MM.1S (cell line): ENCODE results near the gene TMEM168.

Experiments used
- DNase-seq: peaks from one replicate; pipeline ENCODE4 v3.0.0-alpha.2; 2015
- H2AFZ ChIP-seq: fragments of 300-600 bp; sonication (generic); 2 replicates; pipeline ENCODE4 v1.6.0; 2016; ENCODE audit warnings: antibody characterized with exemption, low read length
- H3F3A ChIP-seq: fragments of 300-600 bp; sonication (generic); 2 replicates; pipeline ENCODE4 v1.6.1; 2016; ENCODE audit warnings: mild to moderate bottlenecking, antibody characterized with exemption, low read length, moderate library complexity, mixed read lengths; ENCODE audit not compliant: insufficient read depth
- H3K27ac ChIP-seq: fragments of 300-600 bp; sonication (generic); 2 replicates; pipeline ENCODE4 v1.5.1; 2016; ENCODE audit warnings: mild to moderate bottlenecking, low read length
- H3K27me3 ChIP-seq: fragments of 300-600 bp; sonication (generic); replicated peaks from 2 replicates; pipeline ENCODE4 v1.6.0; 2016; ENCODE audit warnings: low read length; ENCODE audit not compliant: insufficient read depth
- H3K36me3 ChIP-seq: fragments of 300-600 bp; sonication (generic); replicated peaks from 2 replicates; pipeline ENCODE4 v1.6.1; 2016; ENCODE audit warnings: mild to moderate bottlenecking, low read length, mixed read lengths; ENCODE audit not compliant: insufficient read depth
- H3K4me1 ChIP-seq: fragments of 300-600 bp; sonication (generic); 2 replicates; pipeline ENCODE4 v1.6.1; 2016; ENCODE audit warnings: low read length, mixed read lengths
- H3K4me2 ChIP-seq: fragments of 300-600 bp; sonication (generic); 2 replicates; pipeline ENCODE4 v1.6.0; 2016; ENCODE audit warnings: low read depth, low read length
- H3K4me3 ChIP-seq: fragments of 300-600 bp; sonication (generic); 2 replicates; pipeline ENCODE4 v1.5.1; 2016; ENCODE audit warnings: low read length, mixed read lengths
- H3K79me2 ChIP-seq: fragments of 300-600 bp; sonication (generic); 2 replicates; pipeline ENCODE4 v1.6.1; 2016; ENCODE audit warnings: mixed run types, low read length, mixed read lengths
- H3K9ac ChIP-seq: fragments of 300-600 bp; sonication (generic); 2 replicates; pipeline ENCODE4 v1.6.1; 2016; ENCODE audit warnings: low read length, mixed read lengths
- H3K9me2 ChIP-seq: fragments of 300-600 bp; sonication (generic); replicated peaks from 2 replicates; pipeline ENCODE4 v1.6.1; 2016; ENCODE audit warnings: mild to moderate bottlenecking, low read length, mixed read lengths; ENCODE audit not compliant: insufficient read depth
- H3K9me3 ChIP-seq: fragments of 300-600 bp; sonication (generic); replicated peaks from 2 replicates; pipeline ENCODE4 v1.6.1; 2016; ENCODE audit warnings: mild to moderate bottlenecking, low read length, mixed read lengths; ENCODE audit not compliant: insufficient read depth
- H4K20me1 ChIP-seq: fragments of 300-600 bp; sonication (generic); 2 replicates; pipeline ENCODE4 v1.6.1; 2016; ENCODE audit warnings: mild to moderate bottlenecking, low read length, moderate library complexity, mixed read lengths; ENCODE audit not compliant: insufficient read depth
- CTCF ChIP-seq: fragments of 300-600 bp; sonication (generic); IDR thresholded peaks from 2 replicates; pipeline ENCODE4 v1.5.1; 2016; ENCODE audit warnings: antibody characterized with exemption, low read length, mixed read lengths
- EZH2 ChIP-seq: fragments of 300-600 bp; sonication (generic); optimal IDR thresholded peaks from 2 replicates; pipeline ENCODE3; 2017; ENCODE audit warnings: low read depth, mild to moderate bottlenecking, antibody characterized with exemption, low read length, mixed read lengths
- EZH2phosphoT487 ChIP-seq: fragments of 300-600 bp; sonication (generic); IDR thresholded peaks from 2 replicates; pipeline ENCODE4 v1.6.1; 2018; ENCODE audit warnings: antibody characterized with exemption, low read length

The TMEM168 gene

GRCh38 chr7:112714917-112715316 is 75.3 kb downstream of the TMEM168 start:
- Histone ChIP-seq H3K9me2 (no peaks in the 10 kb centered on the region), H3F3A (no peaks in the 10 kb centered on the region), H3K4me1 (no peaks in the 10 kb centered on the region), H3K9ac (no peak overlapping the region), H3K79me2 (no peaks in the 10 kb centered on the region), H3K27me3 (no peaks in the 10 kb centered on the region), H4K20me1 (no peaks in the 10 kb centered on the region), H3K4me2 (no peak overlapping the region), H3K4me3 (no peak overlapping the region), H3K9me3 (no peaks in the 10 kb centered on the region), H3K36me3 (no peaks in the 10 kb centered on the region), H2AFZ (no peak overlapping the region), H3K27ac (no peak overlapping the region)
- no peak for TF ChIP-seq CTCF
- no peak for TF ChIP-seq EZH2
- no peak for TF ChIP-seq EZH2phosphoT487
- no peak for DNase-seq
